ENCODE data around the gene TRAF3.

- TF ChIP-seq, protein P1, sequence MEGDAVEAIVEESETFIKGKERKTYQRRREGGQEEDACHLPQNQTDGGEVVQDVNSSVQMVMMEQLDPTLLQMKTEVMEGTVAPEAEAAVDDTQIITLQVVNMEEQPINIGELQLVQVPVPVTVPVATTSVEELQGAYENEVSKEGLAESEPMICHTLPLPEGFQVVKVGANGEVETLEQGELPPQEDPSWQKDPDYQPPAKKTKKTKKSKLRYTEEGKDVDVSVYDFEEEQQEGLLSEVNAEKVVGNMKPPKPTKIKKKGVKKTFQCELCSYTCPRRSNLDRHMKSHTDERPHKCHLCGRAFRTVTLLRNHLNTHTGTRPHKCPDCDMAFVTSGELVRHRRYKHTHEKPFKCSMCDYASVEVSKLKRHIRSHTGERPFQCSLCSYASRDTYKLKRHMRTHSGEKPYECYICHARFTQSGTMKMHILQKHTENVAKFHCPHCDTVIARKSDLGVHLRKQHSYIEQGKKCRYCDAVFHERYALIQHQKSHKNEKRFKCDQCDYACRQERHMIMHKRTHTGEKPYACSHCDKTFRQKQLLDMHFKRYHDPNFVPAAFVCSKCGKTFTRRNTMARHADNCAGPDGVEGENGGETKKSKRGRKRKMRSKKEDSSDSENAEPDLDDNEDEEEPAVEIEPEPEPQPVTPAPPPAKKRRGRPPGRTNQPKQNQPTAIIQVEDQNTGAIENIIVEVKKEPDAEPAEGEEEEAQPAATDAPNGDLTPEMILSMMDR (IDR thresholded peaks at IDR 0.05; ENCODE audit: low read length) = no peak
- no peak for TF ChIP-seq EZH2 (IDR thresholded peaks at IDR 0.05; ENCODE audit: borderline replicate concordance, low read length)
Measured at GRCh38 chr14:102729825-102730224, 47.4 kb upstream of the TRAF3 start.

All from OCI-LY1 (cell line).